Measurements from ENCODE around the gene MSI2.

Gene MSI2

DNA sequence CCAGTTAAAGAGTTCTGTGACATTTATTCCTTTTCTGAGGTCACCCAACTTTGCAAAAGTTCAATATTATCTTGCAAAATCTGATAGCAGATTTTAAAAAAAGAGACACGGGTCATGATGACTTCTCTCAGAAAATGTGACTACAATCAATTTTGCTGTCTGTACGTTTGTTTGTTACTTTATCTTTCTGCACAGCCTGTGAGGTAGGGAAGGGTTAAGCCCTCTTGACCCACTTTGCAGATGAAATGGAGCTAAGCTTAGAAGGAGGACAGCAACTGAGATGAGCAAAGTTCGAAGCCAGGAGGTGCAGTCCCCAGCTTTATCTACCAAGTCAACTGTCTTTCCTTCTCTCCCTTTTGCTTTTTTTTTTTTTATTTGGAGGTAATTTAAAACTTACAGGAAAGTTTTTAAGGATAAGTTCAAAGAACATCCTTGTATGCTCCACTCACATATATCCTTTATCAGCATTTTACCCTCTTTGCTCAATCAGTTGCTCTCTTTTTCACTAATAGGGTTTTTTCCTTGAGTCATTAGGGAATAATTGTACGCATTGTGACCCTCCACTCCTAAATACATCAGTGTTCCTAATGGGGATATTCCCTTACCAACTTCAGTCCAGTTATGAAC lies 86.8 kb downstream of the MSI2 start:
- no peaks in the 10 kb centered on the region for H3K27me3 ChIP-seq (ENCODE audit: insufficient read depth, low read length)
- H3K18ac ChIP-seq (ENCODE audit: low read length): no peak overlapping the region
- no peak overlapping the region for H3K4me2 ChIP-seq (ENCODE audit: low read length)
- peaks cover 11 to 16% of the 10 kb centered on the region in 2 experiments for H3K36me3 ChIP-seq (ENCODE audit: control insufficient read depth in 1 of 2, insufficient read depth in 2 of 2, low read length in 2 of 2)
- DNase-seq: no peak
- no peak overlapping the region for H2BK12ac ChIP-seq (ENCODE audit: low read length)
- H4K8ac ChIP-seq (ENCODE audit: low read depth, low read length): no peak overlapping the region
- no peaks in the 10 kb centered on the region for H3K79me1 ChIP-seq (ENCODE audit: low read length)
- no peak overlapping the region for H4K91ac ChIP-seq (ENCODE audit: low read depth, low read length)
- no peak overlapping the region for H3K23ac ChIP-seq (ENCODE audit: low read length)
- peaks cover 3% of the 10 kb centered on the region for H3K9me3 ChIP-seq (ENCODE audit: insufficient read depth, low read depth, low read length)
- no peak overlapping the region for H2AFZ ChIP-seq (ENCODE audit: insufficient read depth, low read length, poor library complexity)
- no peak overlapping the region for H3K9ac ChIP-seq (ENCODE audit: low read length)
- H4K12ac ChIP-seq (ENCODE audit: low read depth, low read length): no peak overlapping the region
- no peak overlapping the region for H3K27ac ChIP-seq (ENCODE audit: low read depth, low read length)
- H3K4me3 ChIP-seq (ENCODE audit: low read depth, low read length): no peak overlapping the region
- H3K4ac ChIP-seq (ENCODE audit: low read depth, low read length): no peak overlapping the region
- H3K79me2 ChIP-seq (ENCODE audit: control insufficient read depth, insufficient read depth, low read length, poor library complexity): no peaks in the 10 kb centered on the region
- no peak overlapping the region for H2BK120ac ChIP-seq (ENCODE audit: insufficient read depth, low read length, poor library complexity)
- no peak overlapping the region for H3K14ac ChIP-seq (ENCODE audit: low read length)
- no peaks in the 10 kb centered on the region for H3K4me1 ChIP-seq (ENCODE audit: control insufficient read depth in 1 of 2, insufficient read depth in 2 of 2, low read length in 2 of 2)
- WGBS (ENCODE audit: extremely low coverage, insufficient coverage, insufficient read length): no CpG with 5 or more reads among the region's 4 CpGs
- no peak overlapping the region for H2AK5ac ChIP-seq (ENCODE audit: low read length)
- H2BK5ac ChIP-seq (ENCODE audit: low read depth, low read length, poor library complexity): no peak overlapping the region

DNA sequence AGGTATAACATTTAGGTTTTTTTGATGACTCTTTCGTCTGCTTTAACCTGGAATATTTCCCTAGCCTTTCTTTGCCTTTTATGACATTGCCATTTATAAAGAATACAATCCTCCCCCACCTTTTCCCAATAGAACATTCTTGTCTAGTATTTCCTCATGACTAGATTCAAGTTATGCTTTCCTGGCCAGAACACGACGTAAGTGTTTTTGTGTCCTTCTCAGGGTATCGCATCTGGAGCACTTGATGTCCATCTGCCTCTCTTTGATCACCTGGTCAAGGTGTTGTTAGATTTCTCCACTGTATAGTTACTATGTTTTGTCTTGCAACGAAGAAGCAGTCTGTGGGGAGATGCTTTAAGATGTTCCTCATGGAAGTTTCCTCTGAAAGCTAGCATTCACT lies 87.4 kb downstream of the MSI2 start:
- H3K36me3 ChIP-seq (ENCODE audit: control insufficient read depth in 1 of 2, insufficient read depth in 2 of 2, low read length in 2 of 2): peaks cover 12 to 21% of the 10 kb centered on the region in 2 experiments
- no peak for DNase-seq
- no peak overlapping the region for H3K23ac ChIP-seq (ENCODE audit: low read length)
- no peak overlapping the region for H2AFZ ChIP-seq (ENCODE audit: insufficient read depth, low read length, poor library complexity)
- no peak overlapping the region for H3K4me2 ChIP-seq (ENCODE audit: low read length)
- no peak overlapping the region for H3K27ac ChIP-seq (ENCODE audit: low read depth, low read length)
- H3K18ac ChIP-seq (ENCODE audit: low read length): no peak overlapping the region
- H2BK120ac ChIP-seq (ENCODE audit: insufficient read depth, low read length, poor library complexity): no peak overlapping the region
- no peak overlapping the region for H3K4ac ChIP-seq (ENCODE audit: low read depth, low read length)
- H3K9ac ChIP-seq (ENCODE audit: low read length): no peak overlapping the region
- peaks cover 3% of the 10 kb centered on the region for H3K9me3 ChIP-seq (ENCODE audit: insufficient read depth, low read depth, low read length)
- H4K91ac ChIP-seq (ENCODE audit: low read depth, low read length): no peak overlapping the region
- H2BK12ac ChIP-seq (ENCODE audit: low read length): no peak overlapping the region
- no peak overlapping the region for H2BK5ac ChIP-seq (ENCODE audit: low read depth, low read length, poor library complexity)
- H3K4me1 ChIP-seq (ENCODE audit: control insufficient read depth in 1 of 2, insufficient read depth in 2 of 2, low read length in 2 of 2): no peaks in the 10 kb centered on the region
- no peaks in the 10 kb centered on the region for H3K27me3 ChIP-seq (ENCODE audit: insufficient read depth, low read length)
- H3K79me1 ChIP-seq (ENCODE audit: low read length): no peaks in the 10 kb centered on the region
- no peak overlapping the region for H4K12ac ChIP-seq (ENCODE audit: low read depth, low read length)
- H4K8ac ChIP-seq (ENCODE audit: low read depth, low read length): no peak overlapping the region
- no peak overlapping the region for H3K14ac ChIP-seq (ENCODE audit: low read length)
- H2AK5ac ChIP-seq (ENCODE audit: low read length): no peak overlapping the region
- no peak overlapping the region for H3K4me3 ChIP-seq (ENCODE audit: low read depth, low read length)
- no CpG with 5 or more reads among the region's 5 CpGs for WGBS (ENCODE audit: extremely low coverage, insufficient coverage, insufficient read length)
- no peaks in the 10 kb centered on the region for H3K79me2 ChIP-seq (ENCODE audit: control insufficient read depth, insufficient read depth, low read length, poor library complexity)

DNA sequence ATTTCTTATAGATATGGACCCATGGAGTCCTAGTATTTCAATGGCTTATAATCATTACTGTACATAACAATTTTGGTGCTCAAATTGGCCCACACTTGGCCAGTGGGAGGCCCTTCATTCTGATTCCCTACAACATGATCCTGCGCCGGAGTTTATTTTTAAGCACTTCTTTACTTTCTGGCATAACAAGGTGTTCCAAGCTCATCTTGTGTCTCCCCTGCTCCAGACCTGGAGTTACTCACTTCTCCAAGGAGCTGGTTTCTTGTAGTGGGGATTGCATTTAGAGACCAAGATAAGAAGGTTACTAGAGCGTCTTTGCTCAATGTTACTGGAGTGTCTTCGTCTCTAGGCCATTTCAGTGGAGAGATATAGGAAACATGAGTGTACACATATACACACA lies 87.9 kb downstream of the MSI2 start:
- no peak overlapping the region for H2AK5ac ChIP-seq (ENCODE audit: low read length)
- no peak overlapping the region for H3K18ac ChIP-seq (ENCODE audit: low read length)
- H3K36me3 ChIP-seq (ENCODE audit: control insufficient read depth in 1 of 2, insufficient read depth in 2 of 2, low read length in 2 of 2): peaks cover 12 to 23% of the 10 kb centered on the region in 2 experiments
- no peak overlapping the region for H3K9ac ChIP-seq (ENCODE audit: low read length)
- no peaks in the 10 kb centered on the region for H3K27me3 ChIP-seq (ENCODE audit: insufficient read depth, low read length)
- H3K4me2 ChIP-seq (ENCODE audit: low read length): no peak overlapping the region
- H2AFZ ChIP-seq (ENCODE audit: insufficient read depth, low read length, poor library complexity): no peak overlapping the region
- H3K9me3 ChIP-seq (ENCODE audit: insufficient read depth, low read depth, low read length): peaks cover 5% of the 10 kb centered on the region
- no peak overlapping the region for H2BK5ac ChIP-seq (ENCODE audit: low read depth, low read length, poor library complexity)
- no peak for DNase-seq
- H3K4me3 ChIP-seq (ENCODE audit: low read depth, low read length): no peak overlapping the region
- H4K8ac ChIP-seq (ENCODE audit: low read depth, low read length): no peak overlapping the region
- no CpG with 5 or more reads among the region's 4 CpGs for WGBS (ENCODE audit: extremely low coverage, insufficient coverage, insufficient read length)
- H3K23ac ChIP-seq (ENCODE audit: low read length): no peak overlapping the region
- H3K4ac ChIP-seq (ENCODE audit: low read depth, low read length): no peak overlapping the region
- H2BK12ac ChIP-seq (ENCODE audit: low read length): no peak overlapping the region
- H3K27ac ChIP-seq (ENCODE audit: low read depth, low read length): no peak overlapping the region
- no peak overlapping the region for H4K12ac ChIP-seq (ENCODE audit: low read depth, low read length)
- H3K79me1 ChIP-seq (ENCODE audit: low read length): no peaks in the 10 kb centered on the region
- no peaks in the 10 kb centered on the region for H3K4me1 ChIP-seq (ENCODE audit: control insufficient read depth in 1 of 2, insufficient read depth in 2 of 2, low read length in 2 of 2)
- H3K14ac ChIP-seq (ENCODE audit: low read length): no peak overlapping the region
- no peak overlapping the region for H2BK120ac ChIP-seq (ENCODE audit: insufficient read depth, low read length, poor library complexity)
- no peak overlapping the region for H4K91ac ChIP-seq (ENCODE audit: low read depth, low read length)
- H3K79me2 ChIP-seq (ENCODE audit: control insufficient read depth, insufficient read depth, low read length, poor library complexity): no peaks in the 10 kb centered on the region

DNA sequence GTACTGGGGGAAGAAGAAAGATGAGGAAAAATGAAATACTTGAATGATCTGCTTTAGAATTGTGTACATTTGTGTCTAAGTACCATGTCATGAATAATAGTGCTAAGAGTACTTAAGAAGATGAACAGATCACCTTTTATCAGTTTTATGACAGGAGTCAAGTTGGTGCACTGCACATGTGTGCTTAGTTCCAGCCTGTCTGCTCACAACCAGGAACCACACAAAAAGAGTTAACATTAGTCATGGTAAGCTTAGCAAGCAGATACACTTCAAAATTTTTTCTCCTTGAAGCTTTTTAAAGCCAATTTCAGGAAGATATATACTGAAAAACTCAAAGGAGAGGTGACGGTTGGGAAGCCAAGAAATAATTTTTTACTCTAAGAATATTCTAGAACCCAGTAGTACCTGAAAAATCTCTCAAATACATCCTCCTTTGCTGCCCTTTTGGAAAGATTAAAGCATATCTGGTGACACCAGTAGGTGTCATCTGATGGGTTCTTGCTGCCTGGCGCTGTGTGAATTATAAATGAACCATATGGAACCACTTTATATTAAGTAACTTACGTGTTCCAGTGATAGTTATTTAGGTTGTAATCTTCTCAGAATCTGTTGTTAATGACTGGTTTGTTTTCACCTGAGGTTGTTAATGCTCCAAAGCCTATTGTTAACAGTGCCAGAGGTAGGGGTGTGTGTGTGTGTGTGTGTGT lies 93.4 kb downstream of the MSI2 start:
- no peak overlapping the region for H4K12ac ChIP-seq (ENCODE audit: low read depth, low read length)
- WGBS (ENCODE audit: extremely low coverage, insufficient coverage, insufficient read length): no CpG with 5 or more reads among the region's 3 CpGs
- peaks cover 2% of the 10 kb centered on the region for H3K9me3 ChIP-seq (ENCODE audit: insufficient read depth, low read depth, low read length)

More for the DNA sequence above, 93.4 kb downstream of the MSI2 start:
- H2BK120ac ChIP-seq (ENCODE audit: insufficient read depth, low read length, poor library complexity): no peak overlapping the region
- DNase-seq: no peak
- no peak overlapping the region for H2AFZ ChIP-seq (ENCODE audit: insufficient read depth, low read length, poor library complexity)
- no peak overlapping the region for H2AK5ac ChIP-seq (ENCODE audit: low read length)
- H2BK5ac ChIP-seq (ENCODE audit: low read depth, low read length, poor library complexity): no peak overlapping the region
- H3K4ac ChIP-seq (ENCODE audit: low read depth, low read length): no peak overlapping the region
- H3K79me1 ChIP-seq (ENCODE audit: low read length): no peaks in the 10 kb centered on the region
- H4K91ac ChIP-seq (ENCODE audit: low read depth, low read length): no peak overlapping the region
- H3K27me3 ChIP-seq (ENCODE audit: insufficient read depth, low read length): no peaks in the 10 kb centered on the region
- no peak overlapping the region for H3K4me2 ChIP-seq (ENCODE audit: low read length)
- H3K23ac ChIP-seq (ENCODE audit: low read length): no peak overlapping the region
- H3K79me2 ChIP-seq (ENCODE audit: control insufficient read depth, insufficient read depth, low read length, poor library complexity): no peaks in the 10 kb centered on the region
- no peak overlapping the region for H3K4me3 ChIP-seq (ENCODE audit: low read depth, low read length)
- H4K8ac ChIP-seq (ENCODE audit: low read depth, low read length): no peak overlapping the region
- no peak overlapping the region for H3K27ac ChIP-seq (ENCODE audit: low read depth, low read length)
- H2BK12ac ChIP-seq (ENCODE audit: low read length): no peak overlapping the region
- H3K18ac ChIP-seq (ENCODE audit: low read length): no peak overlapping the region
- H3K14ac ChIP-seq (ENCODE audit: low read length): no peak overlapping the region
- no peak overlapping the region for H3K9ac ChIP-seq (ENCODE audit: low read length)
- H3K36me3 ChIP-seq (ENCODE audit: control insufficient read depth in 1 of 2, insufficient read depth in 2 of 2, low read length in 2 of 2): peaks cover 8 to 28% of the 10 kb centered on the region in 2 experiments
- H3K4me1 ChIP-seq (ENCODE audit: control insufficient read depth in 1 of 2, insufficient read depth in 2 of 2, low read length in 2 of 2): peaks cover 0 to 4% of the 10 kb centered on the region in 2 experiments
